Activated CD4-positive, alpha-beta T cell treated with anti-CD3 and anti-CD28 coated beads, Interleukin-2, amount 50 U/mL, for 4 hours (primary cell): ENCODE data around the gene UHRF2.
"Not testable (repeated sequence)": the region's sequence is repeated elsewhere in the genome, so short reads cannot be mapped to it uniquely, and the experiment has no call there.

Experiments used
- DNase-seq, 2 experiments: peaks; one replicate each; pipeline ENCODE4 v3.0.0-alpha.2; 2020

UHRF2 gene

GRCh38 chr9:6428940-6429889 lies 16.2 kb downstream of the UHRF2 start:
- DNase-seq, result no peak

GRCh38 chr9:6431038-6431437 lies 18.0 kb downstream of the UHRF2 start:
- DNase-seq, result no peak

- DNase-seq, result no peak
Measured at GRCh38 chr9:6433410-6433809, 20.4 kb downstream of the UHRF2 start.

- DNase-seq, result no peak
Measured at GRCh38 chr9:6439051-6439703, 26.2 kb downstream of the UHRF2 start.

GRCh38 chr9:6440405-6440804 lies 27.4 kb downstream of the UHRF2 start:
- DNase-seq, result no peak

GRCh38 chr9:6441269-6441668 lies 28.3 kb downstream of the UHRF2 start:
- no peak for DNase-seq

- no peak for DNase-seq
Measured at GRCh38 chr9:6443661-6444060, 30.7 kb downstream of the UHRF2 start.

- no peak for DNase-seq
Measured at GRCh38 chr9:6444128-6444527, 31.1 kb downstream of the UHRF2 start.

- no peak for DNase-seq
Measured at GRCh38 chr9:6449086-6449485, 36.1 kb downstream of the UHRF2 start.

GRCh38 chr9:6449645-6450044 lies 36.6 kb downstream of the UHRF2 start:
- DNase-seq, result no peak

- no peak for DNase-seq
Measured at GRCh38 chr9:6450641-6451375, 37.8 kb downstream of the UHRF2 start.

GRCh38 chr9:6455292-6455691 lies 42.3 kb downstream of the UHRF2 start:
- not testable (repeated sequence) for DNase-seq

- DNase-seq, result not testable (repeated sequence)
Measured at GRCh38 chr9:6458704-6459103, 45.7 kb downstream of the UHRF2 start.

- no peak for DNase-seq
Measured at GRCh38 chr9:6459718-6460117, 46.7 kb downstream of the UHRF2 start.

GRCh38 chr9:6460189-6460768 lies 47.3 kb downstream of the UHRF2 start:
- DNase-seq, result no peak

GRCh38 chr9:6461619-6462018 lies 48.6 kb downstream of the UHRF2 start:
- DNase-seq, result no peak

- no peak for DNase-seq
Measured at GRCh38 chr9:6467006-6467625, 54.1 kb downstream of the UHRF2 start.

GRCh38 chr9:6471231-6471850 lies 58.3 kb downstream of the UHRF2 start:
- DNase-seq, result no peak

- no peak for DNase-seq
Measured at GRCh38 chr9:6473151-6473550, 60.2 kb downstream of the UHRF2 start.

- no peak for DNase-seq
Measured at GRCh38 chr9:6479959-6480358, 67.0 kb downstream of the UHRF2 start.

- no peak for DNase-seq
Measured at GRCh38 chr9:6484210-6484609, 71.2 kb downstream of the UHRF2 start.

- DNase-seq, result no peak
Measured at GRCh38 chr9:6488395-6488794, 75.4 kb downstream of the UHRF2 start.
